ENCODE measurements around the gene TMEM132A.

- no peak for TF ChIP-seq CTCF (conservative IDR thresholded peaks at IDR 0.05 in 1 of 2, IDR thresholded peaks at IDR 0.05 in 1 of 2; ENCODE audit: low read depth in 1 of 2, low read length in 2 of 2)
- TF ChIP-seq EZH2 (IDR thresholded peaks at IDR 0.05; ENCODE audit: low read length, missing control alignments), result no peak
Measured at GRCh38 chr11:60929764-60930163, 5.5 kb downstream of the TMEM132A start.
